ENCODE data around the gene DDX54.
A peak's percentile ranks its signal among the peaks of the same experiment; 100 is the strongest.

DDX54 gene

GRCh38 chr12:113115455-113116126 is 69.7 kb downstream of the DDX54 start:
- no peaks in the 10 kb centered on the region for H3K9me3 ChIP-seq (ENCODE audit: low read length)
- no peaks in the 10 kb centered on the region for H3K79me2 ChIP-seq (ENCODE audit: insufficient read depth, low read length)

DNA sequence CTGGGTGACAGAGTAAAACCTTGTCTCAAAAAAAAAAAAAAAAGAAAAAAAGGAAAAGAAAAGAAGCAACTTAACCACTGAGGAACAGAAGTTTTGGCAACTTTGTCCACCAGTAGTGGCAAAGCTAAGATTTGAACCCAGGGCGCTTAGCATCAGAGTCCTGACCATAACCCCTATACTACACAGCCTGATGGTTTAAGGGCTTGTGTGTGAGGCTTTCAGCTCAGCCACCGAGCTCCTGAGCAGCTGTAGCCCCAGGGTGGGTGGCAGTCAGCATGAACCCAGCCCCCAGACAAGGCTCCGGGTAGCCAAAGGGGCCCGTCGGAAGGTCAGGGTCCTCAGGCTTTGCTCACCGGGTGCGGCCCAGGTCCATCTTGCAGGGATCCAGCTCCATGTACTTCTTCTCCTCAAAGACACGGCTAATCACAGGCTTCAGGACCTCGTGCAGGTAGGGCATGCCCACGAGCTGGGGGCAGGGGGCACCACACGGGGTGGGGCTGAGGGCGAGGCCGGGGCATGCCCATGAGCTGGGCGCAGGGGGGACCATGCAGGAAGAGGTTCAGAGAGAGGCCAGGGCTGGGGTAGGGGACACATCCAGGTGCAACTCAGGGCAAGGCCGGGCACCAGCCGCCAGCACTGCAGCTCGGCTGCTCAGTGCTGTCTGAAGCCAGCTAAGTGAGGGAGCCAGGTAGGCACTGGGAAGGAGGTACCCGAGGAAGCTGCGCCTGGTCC is 70.7 kb downstream of the DDX54 start:
- H3K9me2 ChIP-seq (ENCODE audit: low read depth, low read length): no peaks in the 10 kb centered on the region
- H3K79me2 ChIP-seq (ENCODE audit: insufficient read depth, low read length): no peaks in the 10 kb centered on the region
- H3K9me3 ChIP-seq (ENCODE audit: low read length): no peaks in the 10 kb centered on the region
- no peaks in the 10 kb centered on the region for H3F3A ChIP-seq (ENCODE audit: insufficient read depth, low read length)
- no peaks in the 10 kb centered on the region for H4K20me1 ChIP-seq (ENCODE audit: insufficient read depth, low read length)
- H3K36me3 ChIP-seq (ENCODE audit: insufficient read depth, low read length): peaks cover 89% of the 10 kb centered on the region
- H3K4me2 ChIP-seq (ENCODE audit: low read length): no peak overlapping the region
- no peak overlapping the region for H3K27ac ChIP-seq (ENCODE audit: low read depth, low read length, poor library complexity, severe bottlenecking)
- no peak overlapping the region for H3K9ac ChIP-seq (ENCODE audit: low read length)
- H3K27me3 ChIP-seq (ENCODE audit: insufficient read depth, low read length): no peaks in the 10 kb centered on the region
- no peak overlapping the region for H3K4me3 ChIP-seq (ENCODE audit: low read depth, low read length, poor library complexity, severe bottlenecking)
- no peak overlapping the region for H2AFZ ChIP-seq (ENCODE audit: low read length)
- TF ChIP-seq EZH2 (IDR thresholded peaks at IDR 0.05; ENCODE audit: borderline replicate concordance, low read length) (no peak), CTCF (IDR thresholded peaks at IDR 0.05; ENCODE audit: low read length) (no peak)
- peaks cover 24% of the 10 kb centered on the region for H3K4me1 ChIP-seq (ENCODE audit: insufficient read depth, low read length, severe bottlenecking)

More at GRCh38 chr12:113115455-113116126, 69.7 kb downstream of the DDX54 start:
- Histone ChIP-seq H3F3A (ENCODE audit: insufficient read depth, low read length) (no peaks in the 10 kb centered on the region), H3K4me3 (ENCODE audit: low read depth, low read length, poor library complexity, severe bottlenecking) (no peak overlapping the region), H2AFZ (ENCODE audit: low read length) (no peak overlapping the region), H4K20me1 (ENCODE audit: insufficient read depth, low read length) (no peaks in the 10 kb centered on the region), H3K27ac (ENCODE audit: low read depth, low read length, poor library complexity, severe bottlenecking) (peak overlapping the region; percentile 76), H3K4me2 (ENCODE audit: low read length) (no peak overlapping the region), H3K27me3 (ENCODE audit: insufficient read depth, low read length) (no peaks in the 10 kb centered on the region), H3K9ac (ENCODE audit: low read length) (no peak overlapping the region), H3K36me3 (ENCODE audit: insufficient read depth, low read length) (peaks cover 89% of the 10 kb centered on the region), H3K9me2 (ENCODE audit: low read depth, low read length) (no peaks in the 10 kb centered on the region), H3K4me1 (ENCODE audit: insufficient read depth, low read length, severe bottlenecking) (peaks cover 17% of the 10 kb centered on the region)
- TF ChIP-seq CTCF (IDR thresholded peaks at IDR 0.05; ENCODE audit: low read length): no peak
- no peak for TF ChIP-seq EZH2 (IDR thresholded peaks at IDR 0.05; ENCODE audit: borderline replicate concordance, low read length)

DNA sequence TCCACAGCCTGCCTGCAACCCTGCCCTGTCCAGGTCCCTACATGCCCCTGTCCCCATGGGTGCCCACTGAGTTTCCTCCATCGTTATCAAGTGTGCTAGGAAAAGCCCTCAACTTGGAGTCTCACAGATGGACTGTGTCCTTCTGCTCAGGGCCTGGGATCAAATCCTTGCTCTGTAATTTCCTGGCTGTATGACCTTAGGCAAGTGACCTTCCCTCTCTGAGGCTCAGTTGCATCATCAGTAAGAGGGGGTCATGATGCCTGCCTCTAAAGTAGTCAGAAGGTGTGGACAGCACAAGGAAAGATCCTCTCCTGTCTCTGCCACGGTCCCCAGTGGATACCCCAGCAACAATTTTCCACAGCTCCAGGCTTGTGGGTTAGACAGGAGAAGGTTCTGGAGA is 71.9 kb downstream of the DDX54 start:
- Histone ChIP-seq H3K9me3 (ENCODE audit: low read length) (no peaks in the 10 kb centered on the region), H3K27ac (ENCODE audit: low read depth, low read length, poor library complexity, severe bottlenecking) (no peak overlapping the region), H3K4me2 (ENCODE audit: low read length) (no peak overlapping the region), H3F3A (ENCODE audit: insufficient read depth, low read length) (no peaks in the 10 kb centered on the region), H3K36me3 (ENCODE audit: insufficient read depth, low read length) (peaks cover 85% of the 10 kb centered on the region), H3K4me1 (ENCODE audit: insufficient read depth, low read length, severe bottlenecking) (peaks cover 26% of the 10 kb centered on the region), H3K4me3 (ENCODE audit: low read depth, low read length, poor library complexity, severe bottlenecking) (no peak overlapping the region), H4K20me1 (ENCODE audit: insufficient read depth, low read length) (no peaks in the 10 kb centered on the region), H3K9ac (ENCODE audit: low read length) (no peak overlapping the region), H2AFZ (ENCODE audit: low read length) (no peak overlapping the region), H3K79me2 (ENCODE audit: insufficient read depth, low read length) (no peaks in the 10 kb centered on the region), H3K9me2 (ENCODE audit: low read depth, low read length) (no peaks in the 10 kb centered on the region), H3K27me3 (ENCODE audit: insufficient read depth, low read length) (no peaks in the 10 kb centered on the region)
- TF ChIP-seq EZH2 (IDR thresholded peaks at IDR 0.05; ENCODE audit: borderline replicate concordance, low read length) (no peak), CTCF (IDR thresholded peaks at IDR 0.05; ENCODE audit: low read length) (no peak)
